Measurements from ENCODE around the gene NID1.
A peak's percentile ranks its signal among the peaks of the same experiment; 100 is the strongest.
"Not testable (repeated sequence)": the region's sequence is repeated elsewhere in the genome, so short reads cannot be mapped to it uniquely, and the experiment has no call there.

Gene NID1

DNA sequence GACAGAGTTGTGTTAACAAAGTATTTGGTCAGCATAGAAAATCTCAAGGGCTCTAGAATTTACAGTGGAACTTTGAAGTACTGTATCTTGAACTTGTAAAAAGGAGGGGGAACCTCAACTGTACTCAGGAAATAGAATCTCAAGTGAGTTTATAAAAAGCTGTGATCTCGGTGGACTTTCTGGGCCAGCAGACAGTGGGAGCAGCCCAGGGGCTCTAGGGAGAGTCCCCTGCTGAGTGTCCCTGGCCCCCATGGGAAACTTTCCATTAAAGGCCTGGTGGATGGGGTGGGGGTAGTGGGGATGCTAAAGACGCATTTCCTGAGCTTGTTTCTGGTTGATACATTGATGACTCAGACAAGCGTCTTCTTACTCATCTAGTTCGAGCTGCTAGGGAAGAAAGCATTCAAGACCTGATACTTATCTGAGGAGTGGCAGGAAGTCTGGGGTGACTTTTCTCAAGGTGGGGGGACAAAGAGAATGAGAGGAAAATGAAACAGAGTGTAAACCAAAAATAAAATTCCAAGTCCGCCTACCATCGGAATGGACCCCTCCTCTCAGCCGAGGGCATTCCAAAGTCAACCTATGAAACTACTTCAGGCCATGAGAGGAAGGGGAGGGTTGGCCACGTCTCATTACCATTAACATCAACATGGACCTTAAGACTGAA lies 65.5 kb downstream of the NID1 start:
- peak; percentile 63 to 70 for DNase-seq (ENCODE audit: low read depth in 2 of 2)

DNA sequence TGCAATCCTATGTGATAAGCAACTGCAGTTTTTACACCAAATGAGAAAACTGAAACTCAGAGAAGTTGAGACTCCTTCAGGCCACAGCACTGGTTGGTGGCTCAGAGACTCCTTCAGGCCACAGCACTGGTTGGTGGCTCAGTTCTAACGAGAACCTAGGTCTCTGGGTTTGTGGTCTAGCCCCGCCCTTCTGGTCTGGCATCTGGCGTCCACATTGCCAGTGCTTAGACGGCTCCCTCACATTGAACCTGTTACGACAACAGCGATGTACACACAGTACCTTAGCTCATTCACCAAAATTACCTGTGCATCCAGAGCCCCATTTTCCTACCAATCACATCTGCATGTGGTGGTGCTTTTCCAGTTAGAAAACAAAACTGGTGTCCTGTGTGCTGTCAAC lies 66.1 kb downstream of the NID1 start:
- DNase-seq (ENCODE audit: low read depth in 2 of 2), result no peak

DNA sequence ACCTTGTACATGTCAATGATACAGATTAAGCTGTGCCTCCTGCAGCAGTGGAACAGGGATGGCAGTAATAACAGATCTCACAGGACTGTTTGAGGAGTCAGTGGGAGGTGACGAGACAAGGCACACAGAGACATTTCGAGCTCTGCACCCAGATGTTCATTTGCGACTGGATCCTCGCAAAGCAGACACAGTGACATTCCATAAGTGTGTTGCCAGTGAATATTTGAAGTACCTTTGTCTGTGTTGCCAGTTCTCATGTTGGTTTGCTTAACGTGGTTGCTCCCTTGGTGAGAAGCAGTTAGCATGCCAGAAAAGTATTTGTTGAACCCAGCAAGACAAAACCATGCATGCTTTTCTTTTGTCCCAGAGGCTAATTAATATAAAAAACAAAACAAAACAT lies 67.0 kb downstream of the NID1 start:
- DNase-seq (ENCODE audit: low read depth in 2 of 2), result no peak

DNA sequence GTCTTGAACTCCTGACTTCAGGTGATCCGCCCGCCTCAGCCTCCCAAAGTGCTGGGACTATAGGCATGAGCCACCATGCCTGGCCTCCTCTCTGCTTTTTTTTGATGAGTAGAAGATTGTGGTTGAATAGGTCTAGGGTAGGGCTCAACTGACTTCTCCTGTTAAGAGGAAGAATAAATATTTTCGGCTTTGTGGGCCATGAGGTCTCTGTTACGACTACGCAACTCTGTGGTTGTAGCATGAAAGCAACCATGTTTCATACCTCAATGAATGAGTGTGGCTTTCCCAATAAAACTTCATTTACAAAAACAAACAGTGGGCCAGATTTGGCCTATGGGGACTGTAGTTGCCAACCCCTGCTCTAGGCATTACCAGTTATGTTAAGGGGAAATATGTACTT lies 67.8 kb downstream of the NID1 start:
- no peak for DNase-seq (ENCODE audit: low read depth in 2 of 2)

DNA sequence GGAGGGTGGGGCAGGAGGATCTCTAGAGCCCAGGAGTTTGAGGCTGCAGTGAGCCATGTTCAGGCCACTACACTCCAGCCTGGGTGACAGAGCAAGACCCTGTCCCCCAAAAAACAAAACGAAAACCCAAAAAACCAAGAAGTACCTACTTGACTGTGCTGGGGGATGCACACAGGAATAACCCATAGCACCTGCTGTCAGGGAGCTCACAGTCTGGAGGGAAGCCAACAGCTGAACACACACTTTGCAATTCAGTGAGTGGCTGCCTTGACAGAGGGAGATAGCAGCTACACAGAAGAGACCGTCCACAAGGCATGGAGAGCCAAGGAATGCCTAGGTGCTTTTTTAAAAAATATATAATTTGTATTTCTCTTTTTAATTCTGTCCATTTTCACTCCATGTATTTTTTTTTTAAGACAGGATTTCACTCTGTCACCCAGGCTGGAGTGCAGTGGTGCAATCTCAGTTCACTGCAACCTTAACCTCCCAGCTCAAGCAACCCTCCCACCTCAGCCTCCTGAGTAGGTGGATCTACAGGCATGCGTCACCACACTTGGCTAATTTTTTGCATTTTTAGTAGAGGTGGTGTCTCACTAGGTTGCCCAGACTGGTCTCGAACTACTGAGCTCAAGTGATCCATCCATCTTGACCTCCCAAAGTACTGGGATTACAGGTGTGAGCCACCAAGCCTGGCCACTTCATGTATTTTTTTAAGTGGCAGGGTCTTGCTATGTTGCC lies 68.7 kb downstream of the NID1 start:
- DNase-seq (ENCODE audit: low read depth in 2 of 2), result no peak

DNA sequence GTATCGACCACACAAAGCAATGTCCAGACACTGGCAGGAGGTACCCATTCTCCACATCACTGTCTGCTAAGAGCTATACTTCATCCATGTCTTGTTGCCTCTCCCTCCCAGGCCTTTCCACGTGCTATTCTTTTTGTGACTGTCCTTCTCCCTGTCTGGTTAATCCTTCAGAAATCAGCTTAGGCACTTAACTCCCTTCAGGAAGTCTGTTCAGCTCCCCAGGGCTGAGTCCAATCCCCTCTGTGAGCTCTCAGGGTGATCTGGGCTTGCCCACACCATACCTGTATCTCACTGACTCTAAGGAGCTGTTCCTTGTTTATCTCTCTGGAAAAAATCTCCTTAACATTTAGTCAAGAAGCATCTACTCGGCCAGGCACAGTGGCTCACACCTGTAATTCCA lies 69.4 kb downstream of the NID1 start:
- no peak for DNase-seq (ENCODE audit: low read depth in 2 of 2)

DNA sequence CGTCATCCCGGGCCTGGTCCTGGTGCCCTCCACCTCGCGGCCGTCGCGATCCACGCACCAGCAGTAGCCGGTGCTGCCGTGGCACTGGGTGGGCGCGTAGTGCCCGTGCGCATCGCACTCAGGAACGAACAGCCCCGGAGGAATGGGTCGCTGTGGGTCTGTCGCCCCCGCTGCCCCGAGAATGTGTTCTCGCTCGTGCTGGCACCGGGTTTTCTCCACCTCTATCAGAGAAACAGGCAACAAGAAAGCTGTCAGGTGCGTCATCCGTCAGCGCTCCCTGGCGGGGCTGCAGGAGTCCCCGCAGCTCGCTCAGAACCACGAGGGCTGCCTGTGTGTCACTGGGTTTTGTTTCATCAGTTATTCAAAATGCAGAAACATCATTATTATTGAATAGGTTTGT lies 71.2 kb downstream of the NID1 start:
- no peak for DNase-seq (ENCODE audit: low read depth in 2 of 2)

DNA sequence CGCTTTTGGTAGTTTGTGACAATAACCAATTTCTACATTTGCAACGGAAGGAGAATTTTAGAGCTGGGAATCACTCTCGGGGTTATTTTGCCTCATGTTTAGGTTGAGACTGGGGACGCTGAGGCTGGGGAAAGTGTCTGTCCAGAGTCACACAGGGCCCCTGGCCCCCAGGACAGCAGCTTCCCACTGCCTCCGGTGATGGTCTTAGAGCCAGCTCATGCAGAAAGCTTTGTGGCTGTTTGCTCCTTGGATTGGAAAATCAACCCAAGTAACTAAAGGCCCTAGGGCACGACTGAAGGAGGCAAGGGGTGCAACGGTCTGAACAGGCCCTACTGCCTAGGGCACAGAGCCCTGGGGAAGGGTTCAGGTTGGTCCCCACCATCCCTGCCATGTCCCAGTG lies 72.0 kb downstream of the NID1 start:
- DNase-seq (ENCODE audit: low read depth in 2 of 2), result no peak

DNA sequence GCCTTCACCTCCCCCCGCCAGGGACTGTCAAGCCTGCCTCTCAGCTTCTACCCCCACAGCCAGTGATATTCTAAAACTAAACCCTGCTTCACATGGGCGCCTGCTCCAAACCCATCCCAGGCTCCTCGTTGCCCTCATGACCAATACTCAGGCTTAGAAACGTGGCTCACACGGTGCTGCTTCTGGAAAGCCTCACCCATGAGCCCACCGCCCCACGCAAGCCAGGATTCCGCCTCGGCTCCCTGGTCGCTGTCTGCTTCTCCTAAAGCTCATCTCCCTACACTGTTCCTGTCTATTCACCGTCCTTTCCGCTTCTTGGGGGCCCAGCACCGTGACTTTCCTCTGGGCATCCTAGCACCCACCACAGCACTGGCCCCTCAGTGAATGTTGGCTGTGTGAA lies 72.5 kb downstream of the NID1 start:
- no peak for DNase-seq (ENCODE audit: low read depth in 2 of 2)

DNA sequence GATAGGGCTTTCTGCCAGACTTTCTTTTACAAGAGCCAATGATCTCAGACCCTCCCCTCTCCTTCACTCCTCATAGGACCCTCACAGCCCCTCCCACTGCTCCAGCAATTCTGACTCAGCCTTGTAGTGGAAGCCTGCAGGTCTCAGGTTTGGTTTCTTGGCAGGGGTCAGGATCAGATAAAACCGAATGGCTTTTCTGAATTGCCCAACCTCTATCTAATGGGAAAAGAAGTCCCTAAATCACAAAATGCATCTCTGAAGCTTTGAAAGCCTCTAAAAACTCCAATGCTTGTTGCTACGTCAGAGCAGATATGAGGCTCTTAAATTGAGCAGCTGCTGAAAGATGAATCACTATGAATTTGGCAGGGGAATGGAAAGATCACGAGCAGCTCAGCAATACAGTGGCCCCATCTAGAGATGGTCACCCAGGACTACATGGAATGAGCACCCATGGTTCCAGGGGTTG lies 74.5 kb downstream of the NID1 start:
- DNase-seq (ENCODE audit: low read depth in 2 of 2), result peak; percentile 43 to 53

DNA sequence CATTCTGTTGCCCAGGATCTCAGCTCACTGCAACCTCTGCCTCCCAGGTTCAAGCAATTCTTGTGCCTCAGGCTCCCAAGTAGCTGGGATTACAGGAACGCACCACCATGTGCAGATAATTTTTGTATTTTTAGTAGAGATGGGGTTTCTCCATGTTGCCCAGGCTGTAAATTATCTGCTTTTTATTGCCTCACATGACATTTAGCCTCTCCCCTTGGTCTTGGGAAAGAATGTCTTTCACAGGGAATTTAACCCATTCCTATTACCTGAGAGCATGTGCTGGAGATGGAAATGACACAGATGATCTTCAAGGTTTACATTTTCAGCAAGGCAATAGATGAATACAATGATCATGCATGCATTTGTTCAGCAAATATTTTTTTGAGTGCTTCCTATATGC lies 75.8 kb downstream of the NID1 start:
- DNase-seq (ENCODE audit: low read depth in 2 of 2), result no peak

DNA sequence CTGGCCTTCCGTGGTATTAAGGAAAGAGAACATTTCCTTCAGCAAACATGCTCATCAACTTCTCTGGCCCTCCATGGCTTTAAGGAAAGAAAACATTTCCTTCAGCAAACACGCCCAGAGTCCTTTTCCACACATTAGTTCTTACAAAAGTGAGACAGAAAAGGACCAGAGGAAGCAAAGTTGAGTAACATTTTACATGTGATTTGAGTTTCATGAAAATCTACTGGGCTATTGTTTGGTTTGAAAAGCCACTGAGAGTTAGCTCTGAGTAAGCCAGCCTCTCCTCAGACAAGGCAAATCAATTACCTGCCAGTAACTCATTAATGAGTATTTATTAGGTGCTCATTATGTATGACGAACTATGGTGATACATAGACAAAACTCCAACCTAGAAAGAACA lies 78.0 kb downstream of the NID1 start:
- DNase-seq (ENCODE audit: low read depth in 2 of 2), result no peak

DNA sequence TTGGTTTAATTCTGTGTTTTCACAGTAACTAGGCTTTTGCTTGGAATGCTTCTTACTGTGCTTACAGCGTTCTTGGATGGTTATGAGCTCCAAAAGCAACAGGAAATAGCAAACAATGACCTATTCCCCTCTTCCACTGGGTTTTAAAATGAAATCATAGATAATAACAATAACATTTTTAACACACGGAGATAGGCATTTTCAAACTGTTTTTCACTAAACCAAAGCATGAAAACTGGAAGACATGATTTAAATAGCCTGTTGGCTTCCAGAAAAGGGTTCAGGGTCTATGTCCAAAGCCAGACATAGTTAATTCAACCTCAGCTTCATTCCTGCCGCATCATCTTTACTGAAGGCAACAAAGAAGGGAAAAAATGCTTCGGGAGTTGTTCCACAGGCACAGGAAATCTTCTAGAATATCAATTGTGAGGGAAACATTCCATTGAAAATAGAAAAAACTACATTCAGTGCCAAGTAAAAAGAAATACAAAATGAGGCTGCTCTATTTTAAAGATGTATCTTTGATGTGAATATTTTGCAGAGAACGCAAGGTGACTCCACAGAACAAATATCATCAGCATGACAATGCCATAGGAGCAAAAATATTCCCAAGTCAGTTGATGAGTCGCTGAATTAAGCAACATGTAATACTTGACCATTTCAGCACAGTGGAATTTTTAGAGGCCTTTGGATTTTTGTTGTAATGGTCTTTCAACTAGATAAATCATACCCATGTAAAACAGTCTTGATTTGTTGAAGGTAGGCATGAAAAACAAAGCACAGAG lies 80.7 kb downstream of the NID1 start:
- peak; percentile 67 for DNase-seq (ENCODE audit: low read depth in 2 of 2)

DNA sequence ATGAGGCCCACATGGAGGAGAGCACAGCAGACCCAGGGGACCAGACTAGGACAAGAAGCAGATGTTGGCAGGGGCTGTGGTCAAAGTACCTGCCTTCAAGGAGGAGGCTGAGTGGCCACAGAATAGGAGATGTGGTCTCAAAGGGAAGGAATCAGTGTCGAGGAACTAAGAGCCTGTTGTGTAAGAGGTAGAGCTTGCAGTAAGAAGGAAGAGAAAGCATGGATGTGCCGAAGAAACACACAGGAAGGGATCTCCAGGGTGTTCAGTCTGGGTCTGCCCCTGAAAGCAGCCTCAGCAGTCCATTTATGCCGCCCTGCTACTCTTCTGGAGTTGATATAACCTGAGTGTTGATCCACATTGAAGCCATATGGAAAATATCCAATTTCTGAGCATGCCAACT lies 83.9 kb downstream of the NID1 start:
- no peak for DNase-seq (ENCODE audit: low read depth in 2 of 2)

DNA sequence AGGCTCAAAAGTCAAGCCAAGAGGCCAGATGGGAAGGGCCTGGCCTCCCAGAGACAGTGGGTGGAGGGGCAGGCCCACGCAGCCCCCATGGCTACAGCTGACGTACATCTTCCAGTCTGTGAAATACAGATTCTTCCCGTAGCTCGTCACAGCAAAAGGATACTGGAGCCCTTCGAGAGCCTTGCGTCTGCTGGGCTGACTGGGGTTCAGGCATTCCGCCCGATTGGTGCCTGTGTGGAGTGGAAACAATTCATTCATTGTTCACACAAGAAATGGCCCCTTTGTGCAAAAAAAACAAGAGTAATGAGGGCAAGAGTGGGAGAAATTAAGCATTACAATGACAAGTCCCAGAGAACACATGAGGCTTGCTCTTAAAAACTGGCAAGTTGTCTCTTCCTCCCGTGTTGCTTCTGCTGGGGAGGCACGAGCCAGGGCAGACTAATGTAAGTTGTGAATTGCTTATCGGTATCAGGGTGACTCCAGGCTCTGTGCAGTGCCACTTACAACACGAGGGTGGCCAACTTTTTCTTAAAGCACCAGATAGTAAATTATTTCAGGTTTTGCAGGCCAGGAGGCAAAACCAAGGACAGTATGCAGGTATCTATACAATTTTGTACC lies 85.1 kb downstream of the NID1 start:
- no peak for DNase-seq (ENCODE audit: low read depth in 2 of 2)

DNA sequence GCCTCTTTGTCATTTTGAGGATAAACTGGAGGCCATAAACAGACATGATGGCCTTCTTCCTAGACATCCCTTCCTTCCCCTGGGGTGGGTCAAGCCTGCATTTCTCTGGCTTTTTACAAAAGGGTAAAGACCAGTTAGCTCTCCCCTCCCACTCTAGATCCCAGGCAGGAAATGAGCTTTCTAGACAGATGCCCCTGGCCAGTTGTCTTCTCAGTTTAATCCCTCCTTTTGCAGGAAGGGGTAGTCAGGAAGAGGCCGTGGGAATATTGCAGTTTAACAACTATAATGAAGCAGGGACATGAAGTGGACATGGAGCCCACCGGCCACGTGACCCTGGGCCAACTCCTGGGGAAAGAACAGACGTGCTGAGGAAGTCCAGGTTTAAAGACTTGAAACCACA lies 85.7 kb downstream of the NID1 start:
- DNase-seq (ENCODE audit: low read depth in 2 of 2), result no peak

DNA sequence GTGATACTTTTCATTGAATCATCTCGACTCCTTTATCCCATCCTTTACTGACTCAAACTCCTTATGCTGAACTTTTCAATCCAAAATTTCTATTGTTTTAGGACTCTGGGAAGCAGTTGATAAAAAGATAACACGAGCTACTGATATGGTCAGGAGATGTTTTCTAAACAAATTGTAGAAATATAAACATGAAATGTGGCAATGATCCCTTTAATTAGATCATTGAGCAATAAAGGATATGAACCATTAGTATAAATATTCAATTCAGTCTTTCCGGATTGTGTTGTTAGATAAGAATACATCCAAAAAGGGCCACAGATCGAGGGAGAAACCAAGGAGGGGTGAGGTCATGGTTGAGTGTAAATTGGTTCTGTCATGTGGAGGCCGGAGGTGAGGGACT lies 88.4 kb downstream of the NID1 start:
- no peak for DNase-seq (ENCODE audit: low read depth in 2 of 2)

DNA sequence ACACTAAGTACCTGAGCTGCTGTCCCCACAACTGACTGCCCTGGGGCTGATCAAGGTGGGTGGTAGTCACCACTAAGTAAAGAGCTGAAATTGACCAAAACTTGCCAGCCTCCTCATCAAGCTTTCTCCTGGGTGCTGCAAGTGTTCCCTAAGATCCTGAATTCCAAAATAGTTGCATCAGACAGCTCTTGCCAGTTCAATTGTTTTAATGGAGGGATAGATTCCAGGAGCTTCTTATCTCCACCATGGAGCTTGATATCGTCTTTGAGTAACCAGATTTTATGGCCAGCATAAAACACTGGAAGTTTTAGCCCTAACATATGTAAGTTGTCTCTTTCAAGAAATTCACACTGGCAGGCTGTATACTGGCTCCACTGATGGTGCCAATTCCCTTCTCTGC lies 90.3 kb downstream of the NID1 start:
- no peak for DNase-seq (ENCODE audit: low read depth in 2 of 2)

DNA sequence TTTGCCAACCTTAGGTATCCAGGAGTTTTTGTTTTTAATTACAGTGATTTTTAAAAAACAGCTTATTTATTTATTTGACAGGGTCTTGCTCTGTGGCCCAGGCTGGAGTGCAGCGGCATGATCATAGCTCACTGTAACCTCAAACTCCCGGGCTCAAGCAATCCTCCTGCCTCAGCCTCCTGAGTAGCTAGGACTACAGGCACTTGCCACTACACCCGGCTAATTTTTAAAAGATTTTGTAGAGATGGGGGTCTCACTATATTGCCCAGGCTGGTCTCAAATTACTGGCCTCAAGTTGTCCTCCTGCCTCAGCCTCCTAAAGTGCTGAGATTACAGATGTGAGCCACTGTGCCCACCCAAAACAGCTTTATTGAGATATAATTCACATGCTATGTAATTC lies 92.2 kb downstream of the NID1 start:
- DNase-seq (ENCODE audit: low read depth in 2 of 2), result not testable (repeated sequence)

DNA sequence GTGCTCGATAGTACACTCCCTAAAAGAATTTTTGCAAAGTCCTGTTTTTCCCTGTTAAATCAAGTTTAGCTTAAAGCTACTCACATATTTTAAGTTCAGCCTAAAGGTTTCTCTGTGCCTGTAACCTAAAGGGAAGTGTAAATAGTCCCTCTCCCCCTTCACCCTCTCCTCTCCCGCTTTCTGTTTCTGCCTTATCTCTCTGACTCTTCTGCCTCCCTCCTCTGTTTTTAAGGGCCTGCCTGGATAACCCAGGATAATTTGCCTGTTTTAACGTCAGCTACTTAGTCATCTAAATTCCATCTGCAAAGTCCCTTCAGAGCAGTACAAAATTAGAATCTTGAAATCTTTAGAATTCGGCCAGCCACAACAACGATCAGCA lies 92.6 kb downstream of the NID1 start:
- DNase-seq (ENCODE audit: low read depth in 2 of 2), result peak; percentile 49 to 54

DNA sequence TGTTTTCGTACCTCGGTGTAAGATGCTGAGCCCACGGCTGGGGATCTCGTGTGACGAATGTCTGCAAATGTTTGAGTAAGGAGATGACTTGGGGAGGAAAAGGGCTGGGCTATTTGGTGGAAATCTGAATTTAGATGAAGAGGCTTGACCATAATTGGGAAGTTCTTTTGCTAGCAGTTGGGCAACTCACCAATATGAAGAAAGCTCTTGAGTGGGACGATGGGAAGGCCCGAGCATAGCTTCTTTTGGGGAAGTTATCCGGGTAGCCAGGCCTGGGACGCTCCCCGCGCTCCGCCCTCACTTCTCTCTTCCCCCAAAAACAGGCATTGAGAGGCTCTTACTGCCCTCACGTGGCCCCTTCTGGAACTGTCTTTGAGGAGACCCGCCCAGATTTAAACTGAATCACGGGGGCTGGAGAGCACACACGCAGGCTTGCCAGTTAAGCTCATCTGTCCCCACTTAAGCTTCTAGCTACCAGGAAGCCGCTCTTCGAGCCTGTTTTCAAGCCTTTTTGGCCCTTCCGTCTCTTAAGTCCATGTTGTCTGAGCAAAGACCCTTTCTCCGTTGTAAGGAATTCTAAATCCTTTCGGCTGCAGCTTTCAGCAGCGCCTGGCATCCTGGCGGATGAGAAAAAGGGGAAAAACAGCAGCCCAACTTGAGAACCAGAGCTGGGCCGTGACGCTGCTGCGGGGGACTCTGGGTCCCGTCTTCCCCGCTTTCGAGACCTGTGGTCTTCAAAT lies 93.1 kb downstream of the NID1 start:
- DNase-seq (ENCODE audit: low read depth in 2 of 2), result peak; percentile 90 to 93

DNA sequence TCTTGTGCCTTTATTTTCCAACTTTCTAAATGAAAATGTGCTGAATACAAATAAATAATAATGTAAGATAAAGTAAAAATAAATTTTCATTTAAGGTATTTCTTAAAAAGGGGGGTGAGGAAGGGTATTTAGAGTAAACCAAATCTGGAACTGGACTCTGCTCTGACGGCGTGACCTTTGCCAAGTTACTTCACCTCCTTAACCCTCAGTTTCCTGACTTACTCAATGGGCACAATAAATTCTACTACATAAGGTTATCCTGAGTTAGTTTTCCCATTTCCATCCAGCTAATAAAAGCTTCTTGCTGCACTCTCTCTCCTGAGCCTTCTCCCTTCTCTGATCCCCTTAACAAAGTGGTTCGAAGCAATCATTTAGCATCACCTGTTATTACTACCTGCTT lies 93.9 kb downstream of the NID1 start:
- DNase-seq (ENCODE audit: low read depth in 2 of 2), result no peak

All from fibroblast of skin of left biceps (primary cell).